Measurements from ENCODE around the gene RABGAP1.

DNA sequence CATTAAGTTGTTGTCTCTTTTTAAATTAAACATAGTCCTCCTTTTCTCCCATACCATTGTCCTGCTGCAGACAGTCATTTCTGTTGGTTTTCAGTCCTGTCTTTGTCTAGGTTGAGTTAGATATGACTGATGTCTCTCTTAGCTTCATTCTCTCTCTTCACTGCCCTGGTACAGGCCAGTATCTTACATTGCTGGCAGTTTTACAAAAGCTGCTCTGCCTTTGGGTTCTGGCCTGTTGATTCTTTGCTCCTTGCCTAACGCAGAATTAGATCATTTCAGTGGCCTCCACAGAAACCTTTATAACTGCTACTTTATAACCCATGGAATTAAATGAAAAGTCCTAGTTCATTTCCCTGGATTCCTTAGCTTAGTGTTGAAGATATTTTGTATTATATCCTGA, 126.3 kb downstream of the RABGAP1 start:
- TF ChIP-seq, protein P1, sequence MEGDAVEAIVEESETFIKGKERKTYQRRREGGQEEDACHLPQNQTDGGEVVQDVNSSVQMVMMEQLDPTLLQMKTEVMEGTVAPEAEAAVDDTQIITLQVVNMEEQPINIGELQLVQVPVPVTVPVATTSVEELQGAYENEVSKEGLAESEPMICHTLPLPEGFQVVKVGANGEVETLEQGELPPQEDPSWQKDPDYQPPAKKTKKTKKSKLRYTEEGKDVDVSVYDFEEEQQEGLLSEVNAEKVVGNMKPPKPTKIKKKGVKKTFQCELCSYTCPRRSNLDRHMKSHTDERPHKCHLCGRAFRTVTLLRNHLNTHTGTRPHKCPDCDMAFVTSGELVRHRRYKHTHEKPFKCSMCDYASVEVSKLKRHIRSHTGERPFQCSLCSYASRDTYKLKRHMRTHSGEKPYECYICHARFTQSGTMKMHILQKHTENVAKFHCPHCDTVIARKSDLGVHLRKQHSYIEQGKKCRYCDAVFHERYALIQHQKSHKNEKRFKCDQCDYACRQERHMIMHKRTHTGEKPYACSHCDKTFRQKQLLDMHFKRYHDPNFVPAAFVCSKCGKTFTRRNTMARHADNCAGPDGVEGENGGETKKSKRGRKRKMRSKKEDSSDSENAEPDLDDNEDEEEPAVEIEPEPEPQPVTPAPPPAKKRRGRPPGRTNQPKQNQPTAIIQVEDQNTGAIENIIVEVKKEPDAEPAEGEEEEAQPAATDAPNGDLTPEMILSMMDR (IDR thresholded peaks at IDR 0.05) = no peak
- TF ChIP-seq POLR2A (IDR thresholded peaks at IDR 0.05) (no peak), EP300 (IDR thresholded peaks at IDR 0.05) (no peak)

Measured in tibial nerve (tissue), 4 donors.